Ascending aorta (tissue), 2 donors: ENCODE data around the gene HAND1. TPM values are rescaled to one million over a fixed set of nuclear protein-coding genes. Genes with fewer than 3 reads are reported as not detected.

Experiments
- DNase-seq, 2 donors: peaks; one replicate each; pipeline ENCODE4 v3.0.0-alpha.2; 2019; ENCODE audit warnings: low spot score in 2 of 2
- H3K27ac ChIP-seq, 2 donors: fragments of 200-600 bp; sonication (generic); one replicate each; pipeline ENCODE4 v1.5.1; 2016 to 2017; ENCODE audit warnings: mild to moderate bottlenecking in 1 of 2
- H3K27me3 ChIP-seq: fragments of 200-600 bp; sonication (generic); one replicate; pipeline ENCODE4 v1.5.1; 2017
- H3K36me3 ChIP-seq, 2 donors: fragments of 200-600 bp; sonication (generic); one replicate each; pipeline ENCODE4 v1.5.1; 2016
- H3K4me1 ChIP-seq, 2 donors: fragments of 200-600 bp; sonication (generic); one replicate each; pipeline ENCODE4 v1.5.1; 2016 to 2017; ENCODE audit warnings: mild to moderate bottlenecking in 1 of 2
- H3K4me3 ChIP-seq, 2 donors: fragments of 200-600 bp; sonication (generic); one replicate each; pipeline ENCODE4 v1.5.1; 2016 to 2017; ENCODE audit warnings: mild to moderate bottlenecking in 1 of 2
- H3K9me3 ChIP-seq, 2 donors: fragments of 200-600 bp; sonication (generic); one replicate each; pipeline ENCODE4 v1.5.1; 2016
- CTCF ChIP-seq, 3 experiments: fragments of 200-600 bp in 2 of 3; fragments of 450-650 bp in 1 of 3; sonication (generic) in 2 of 3; IDR thresholded peaks; one replicate each; pipeline ENCODE4 v1.5.1; 2016 to 2019; ENCODE audit warnings: antibody characterized with exemption in 3 of 3, mild to moderate bottlenecking in 1 of 3, moderate library complexity in 1 of 3
- intact Hi-C: fragments of 100-400 bp; cut with DNase I; formaldehyde crosslinking; loops from one replicate; pipeline ENCODE4 v1.15.1; 2023
- total RNA-seq: library from RNA; depleted of rRNA; stranded (reverse); fragments of >200 nt; gene quantifications from one replicate; pipeline ENCODE4 v1.1.0, GENCODE V29; 2016

The HAND1 gene
- total RNA-seq, 1 donor from 2014 or later: not detected

DNA sequence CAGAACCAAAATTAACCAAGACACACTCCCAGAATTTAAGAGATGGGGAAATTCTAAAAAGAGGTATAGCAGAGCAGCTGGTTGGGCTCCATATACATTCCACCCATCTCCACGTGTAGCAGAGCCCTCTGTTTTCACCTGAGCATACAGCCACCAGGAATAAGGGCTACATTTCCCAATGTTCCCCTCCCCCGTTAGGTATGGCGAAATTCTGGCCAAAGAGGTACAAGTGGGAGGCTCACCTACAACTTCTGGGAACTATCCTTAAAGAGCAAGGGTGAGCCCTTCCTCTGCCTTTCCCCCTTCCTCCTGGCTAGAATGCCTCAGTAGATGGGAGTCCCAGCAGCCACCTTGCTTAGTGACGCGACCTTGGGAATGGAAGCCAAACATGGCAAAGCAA, 37.5 kb downstream of the HAND1 start:
- no peak for TF ChIP-seq CTCF (IDR thresholded peaks at IDR 0.05)
- H3K27me3 ChIP-seq: no peaks in the 10 kb centered on the region
- intact Hi-C loops: loop anchor here (10.0 kb wide), 1 partner anchor 414 kb away; the partner anchor contains the start of genes CNOT8 and FAXDC2
- peaks cover 4 to 9% of the 10 kb centered on the region in 2 donors for H3K4me1 ChIP-seq
- H3K4me3 ChIP-seq: no peak overlapping the region
- no peak overlapping the region for H3K27ac ChIP-seq
- H3K9me3 ChIP-seq: no peaks in the 10 kb centered on the region
- H3K36me3 ChIP-seq: peaks cover 0 to 42% of the 10 kb centered on the region in 2 donors
- no peak for DNase-seq

- intact Hi-C loops: no loop called here
- H3K27me3 ChIP-seq: no peaks in the 10 kb centered on the region
- no peak for TF ChIP-seq CTCF (IDR thresholded peaks at IDR 0.05)
- H3K4me1 ChIP-seq: no peaks in the 10 kb centered on the region
- no peak overlapping the region for H3K4me3 ChIP-seq
- H3K27ac ChIP-seq: no peak overlapping the region
- no peaks in the 10 kb centered on the region for H3K9me3 ChIP-seq
- no peak for DNase-seq
- H3K36me3 ChIP-seq: peaks cover 0 to 42% of the 10 kb centered on the region in 2 donors
These were observed 40.6 kb downstream of the HAND1 start for GRCh38 chr5:154437281-154437965.

DNA sequence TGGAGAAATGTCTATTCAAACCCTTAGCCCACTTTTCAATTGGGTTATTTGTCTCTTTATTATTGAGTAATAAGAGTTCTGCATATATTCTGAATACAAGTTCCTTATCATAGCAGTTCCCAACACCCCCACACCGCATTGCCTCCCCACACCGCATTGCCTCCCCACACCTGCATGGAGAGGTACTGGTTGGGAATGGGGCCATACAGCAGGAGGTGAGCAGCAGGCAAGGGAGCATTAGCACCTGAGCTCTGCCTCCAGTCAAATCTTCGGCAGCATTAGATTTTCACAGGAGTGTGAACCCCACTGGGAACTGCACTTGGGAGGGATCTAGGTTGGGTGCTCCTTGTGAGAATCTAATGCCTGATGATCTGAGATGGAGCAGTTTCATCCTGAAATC, 42.8 kb downstream of the HAND1 start:
- H3K4me3 ChIP-seq: no peak overlapping the region
- DNase-seq: no peak
- H3K27ac ChIP-seq: no peak overlapping the region
- no peaks in the 10 kb centered on the region for H3K9me3 ChIP-seq
- no peaks in the 10 kb centered on the region for H3K27me3 ChIP-seq
- no peaks in the 10 kb centered on the region for H3K4me1 ChIP-seq
- no peak for TF ChIP-seq CTCF (IDR thresholded peaks at IDR 0.05)
- intact Hi-C loops: no loop called here
- peaks cover 0 to 27% of the 10 kb centered on the region in 2 donors for H3K36me3 ChIP-seq

DNA sequence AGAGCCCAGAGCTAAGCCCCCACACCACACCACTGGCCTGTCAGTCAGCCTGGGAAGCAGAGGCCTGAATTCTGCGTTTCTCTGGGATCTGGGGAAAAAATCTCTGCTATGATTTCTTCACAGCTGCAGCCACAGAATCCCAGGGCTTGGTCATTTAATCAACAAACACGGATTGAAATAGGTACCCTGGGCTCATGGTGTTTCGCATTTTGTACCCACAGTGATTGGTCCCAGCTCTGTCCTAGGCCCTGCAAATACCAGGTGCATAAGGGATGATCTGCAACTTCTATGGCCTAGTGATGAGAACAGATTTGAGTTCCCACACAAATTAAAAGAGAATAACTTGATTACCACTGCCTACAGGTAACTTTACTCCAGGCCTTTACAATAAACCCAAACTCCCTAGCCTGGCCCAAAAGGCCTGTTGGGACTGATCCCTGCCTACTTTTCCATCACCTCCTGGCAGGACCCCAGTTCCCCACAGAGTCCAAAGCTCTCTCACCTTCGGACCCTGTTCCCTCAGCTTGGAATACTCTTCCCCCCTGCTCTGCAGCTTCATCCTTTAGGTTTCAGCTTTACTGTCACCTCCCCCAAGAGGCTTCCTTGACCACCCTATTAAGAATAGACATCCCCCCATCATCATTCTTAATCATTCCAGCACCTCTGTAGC, 46.9 kb downstream of the HAND1 start:
- no peak for DNase-seq
- intact Hi-C loops: no loop called here
- no peak overlapping the region for H3K4me3 ChIP-seq
- no peak for TF ChIP-seq CTCF (IDR thresholded peaks at IDR 0.05)
- no peaks in the 10 kb centered on the region for H3K27me3 ChIP-seq
- no peak overlapping the region for H3K27ac ChIP-seq
- H3K9me3 ChIP-seq: no peaks in the 10 kb centered on the region
- H3K4me1 ChIP-seq: no peaks in the 10 kb centered on the region
- no peaks in the 10 kb centered on the region for H3K36me3 ChIP-seq

DNA sequence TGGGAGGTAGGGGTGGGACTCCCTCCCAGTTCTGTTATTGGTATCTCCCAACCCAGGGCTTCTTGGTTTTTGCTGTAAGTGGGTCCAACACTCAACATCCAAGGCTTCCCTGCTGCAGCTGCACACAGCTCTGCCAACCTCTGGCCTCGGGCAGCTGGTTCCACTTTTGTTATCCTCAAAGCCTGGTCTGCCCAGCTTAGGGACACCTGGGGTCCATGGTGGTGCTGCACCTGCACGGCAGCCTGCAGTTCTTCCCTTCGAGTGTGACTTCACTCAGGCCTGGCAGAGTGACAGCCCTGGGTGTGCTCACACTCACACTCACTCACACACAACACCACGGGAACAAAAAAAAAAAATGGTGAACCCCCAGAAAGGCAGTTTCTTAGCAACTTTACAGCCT, 47.6 kb downstream of the HAND1 start:
- TF ChIP-seq CTCF (IDR thresholded peaks at IDR 0.05): no peak
- Histone ChIP-seq H3K4me1 (no peaks in the 10 kb centered on the region), H3K36me3 (no peaks in the 10 kb centered on the region), H3K27me3 (no peaks in the 10 kb centered on the region), H3K4me3 (no peak overlapping the region), H3K9me3 (no peaks in the 10 kb centered on the region), H3K27ac (no peak overlapping the region)
- no peak for DNase-seq
- intact Hi-C loops: no loop called here
